Fibroblast of lung (primary cell): ENCODE results near the gene YIPF6. TPM values are rescaled to one million over a fixed set of nuclear protein-coding genes. Genes with fewer than 3 reads are reported as not detected.
A peak's percentile ranks its signal among the peaks of the same experiment; 100 is the strongest.

ENCODE experiments used
- DNase-seq, 2 donors: peaks; one replicate each; pipeline versions ENCODE4 v3.0.0 to v3.0.0-alpha.2; 2010; ENCODE audit warnings: low read depth in 2 of 2
- H2AFZ ChIP-seq: 2 replicates; pipeline ENCODE4 v1.5.1; 2012; ENCODE audit warnings: low read length, control low read depth, inconsistent platforms
- H3K27ac ChIP-seq: 2 replicates; pipeline ENCODE4 v1.5.1; 2011; ENCODE audit warnings: low read length, control low read depth; ENCODE audit not compliant: insufficient read depth
- H3K27me3 ChIP-seq: 2 replicates; pipeline ENCODE4 v1.5.1; 2011; ENCODE audit warnings: mild to moderate bottlenecking, low read length; ENCODE audit not compliant: control insufficient read depth, insufficient read depth
- H3K36me3 ChIP-seq: 2 replicates; pipeline ENCODE4 v1.5.1; 2011; ENCODE audit warnings: low read length; ENCODE audit not compliant: control insufficient read depth, insufficient read depth
- H3K4me1 ChIP-seq: 2 replicates; pipeline ENCODE4 v1.5.1; 2011; ENCODE audit warnings: low read length; ENCODE audit not compliant: control insufficient read depth, insufficient read depth; ENCODE audit errors: extremely low read depth
- H3K4me2 ChIP-seq: 2 replicates; pipeline ENCODE4 v1.5.1; 2011; ENCODE audit warnings: low read length, control low read depth; ENCODE audit not compliant: insufficient read depth; ENCODE audit errors: extremely low read depth
- H3K4me3 ChIP-seq, 4 experiments: fragments of 200-600 bp in 1 of 4; sonication (generic) in 1 of 4; replicated peaks in 1 of 4; 2 replicates each; pipeline ENCODE4 v1.5.1; 2011 to 2016; ENCODE audit warnings: low read length in 4 of 4, low read depth in 3 of 4, mild to moderate bottlenecking in 3 of 4, control low read depth in 2 of 4, inconsistent platforms in 1 of 4, mixed read lengths in 1 of 4; ENCODE audit not compliant: insufficient read depth in 1 of 4; ENCODE audit errors: control extremely low read depth in 1 of 4
- H3K79me2 ChIP-seq: 2 replicates; pipeline ENCODE4 v1.5.1; 2012; ENCODE audit warnings: mild to moderate bottlenecking, low read length, inconsistent platforms; ENCODE audit not compliant: control insufficient read depth, insufficient read depth
- H3K9ac ChIP-seq: 2 replicates; pipeline ENCODE4 v1.5.1; 2011; ENCODE audit warnings: mild to moderate bottlenecking, low read length, control low read depth; ENCODE audit not compliant: insufficient read depth
- H3K9me3 ChIP-seq: 2 replicates; pipeline ENCODE4 v1.5.1; 2012; ENCODE audit warnings: low read depth, low read length; ENCODE audit not compliant: control insufficient read depth, insufficient read depth
- H4K20me1 ChIP-seq: 2 replicates; pipeline ENCODE4 v1.5.1; 2011; ENCODE audit warnings: low read length; ENCODE audit not compliant: control insufficient read depth, insufficient read depth; ENCODE audit errors: extremely low read depth
- CTCF ChIP-seq, 2 donors: IDR thresholded peaks in 1 of 2; conservative IDR thresholded peaks in 1 of 2; 1 replicate in 1 of 2; 2 replicates in 1 of 2; pipeline ENCODE4 v1.5.1; 2011 to 2012; ENCODE audit warnings: low read length in 2 of 2, control low read depth in 1 of 2, inconsistent platforms in 1 of 2, low read depth in 1 of 2, mild to moderate bottlenecking in 1 of 2
- EZH2 ChIP-seq: IDR thresholded peaks from 2 replicates; pipeline ENCODE4 v1.5.1; 2012; ENCODE audit warnings: low read length, control low read depth, mild to moderate bottlenecking; ENCODE audit errors: missing control alignments
- polyA plus RNA-seq, 2 donors: library from polyadenylated mRNA; depleted of rRNA in 1 of 2; stranded (reverse) in 1 of 2; unstranded in 1 of 2; fragments of >200 nt; gene quantifications; 2 replicates each; pipeline ENCODE4 v1.2.1, GENCODE V29; 2011 to 2012; ENCODE audit warnings: missing spikeins in 1 of 2
- total RNA-seq: library from RNA; depleted of rRNA; stranded (reverse); fragments of >200 nt; gene quantifications from 2 replicates; pipeline ENCODE4 v1.2.1, GENCODE V29; 2014

Gene YIPF6
- total and polyA plus RNA-seq, 2 donors (not counting 1 experiment from before 2014, with no cell fraction given): 25.8 to 28.7 TPM

GRCh38 chrX:68498044-68498507, 775 bp upstream of the YIPF6 start:
- Histone ChIP-seq H3K36me3 (no peaks in the 10 kb centered on the region), H2AFZ (peak overlapping the region; percentile 51), H3K27ac (peak overlapping the region; percentile 96), H3K4me2 (peak overlapping the region; percentile 85), H4K20me1 (no peaks in the 10 kb centered on the region), H3K4me3 (peak overlapping the region; percentile 50 to 95 (median 70)), H3K27me3 (no peaks in the 10 kb centered on the region), H3K4me1 (no peaks in the 10 kb centered on the region), H3K9ac (peak overlapping the region; percentile 90), H3K79me2 (peaks cover 20% of the 10 kb centered on the region), H3K9me3 (no peaks in the 10 kb centered on the region)
- TF ChIP-seq CTCF (conservative IDR thresholded peaks at IDR 0.05 in 1 of 2, IDR thresholded peaks at IDR 0.05 in 1 of 2; ENCODE audit: low read depth in 1 of 2, low read length in 2 of 2) (no peak), EZH2 (no peak)
- no peak for DNase-seq

- no peak for DNase-seq
Measured at GRCh38 chrX:68499543-68500504, 973 bp downstream of the YIPF6 start.

GRCh38 chrX:68503836-68504636, 5.2 kb downstream of the YIPF6 start:
- no peaks in the 10 kb centered on the region for H3K9me3 ChIP-seq
- H3K9ac ChIP-seq: no peak overlapping the region
- no peak overlapping the region for H2AFZ ChIP-seq
- H3K4me1 ChIP-seq: no peaks in the 10 kb centered on the region
- H3K36me3 ChIP-seq: no peaks in the 10 kb centered on the region
- no peaks in the 10 kb centered on the region for H4K20me1 ChIP-seq
- no peak overlapping the region for H3K27ac ChIP-seq
- H3K4me3 ChIP-seq: no peak overlapping the region
- no peak for TF ChIP-seq EZH2
- TF ChIP-seq CTCF (conservative IDR thresholded peaks at IDR 0.05 in 1 of 2, IDR thresholded peaks at IDR 0.05 in 1 of 2; ENCODE audit: low read depth in 1 of 2, low read length in 2 of 2): no peak
- H3K4me2 ChIP-seq: no peak overlapping the region
- no peaks in the 10 kb centered on the region for H3K27me3 ChIP-seq
- H3K79me2 ChIP-seq: peaks cover 22% of the 10 kb centered on the region
- peak; percentile 67 to 78 for DNase-seq

More at GRCh38 chrX:68499543-68500504, 973 bp downstream of the YIPF6 start:
- peak overlapping the region; percentile 96 for H3K27ac ChIP-seq
- H2AFZ ChIP-seq: no peak overlapping the region
- H3K27me3 ChIP-seq: no peaks in the 10 kb centered on the region
- H3K36me3 ChIP-seq: no peaks in the 10 kb centered on the region
- no peaks in the 10 kb centered on the region for H3K9me3 ChIP-seq
- H3K79me2 ChIP-seq: peaks cover 23% of the 10 kb centered on the region
- no peaks in the 10 kb centered on the region for H3K4me1 ChIP-seq
- peak overlapping the region; percentile 90 for H3K9ac ChIP-seq
- H3K4me3 ChIP-seq: peak overlapping the region; percentile 50 to 95 (median 70)
- no peaks in the 10 kb centered on the region for H4K20me1 ChIP-seq
- peak overlapping the region; percentile 64 for H3K4me2 ChIP-seq
- no peak for TF ChIP-seq EZH2
